Measurements from ENCODE around the gene PTCD1. TPM values are rescaled to one million over a fixed set of nuclear protein-coding genes. Genes with fewer than 3 reads are reported as not detected.

PTCD1 gene
- total and polyA plus RNA-seq, 2 of the 8 experiments (the other 6 are each of a cell fraction or from before 2014, with no cell fraction given): 7.5 to 7.6 TPM

DNA sequence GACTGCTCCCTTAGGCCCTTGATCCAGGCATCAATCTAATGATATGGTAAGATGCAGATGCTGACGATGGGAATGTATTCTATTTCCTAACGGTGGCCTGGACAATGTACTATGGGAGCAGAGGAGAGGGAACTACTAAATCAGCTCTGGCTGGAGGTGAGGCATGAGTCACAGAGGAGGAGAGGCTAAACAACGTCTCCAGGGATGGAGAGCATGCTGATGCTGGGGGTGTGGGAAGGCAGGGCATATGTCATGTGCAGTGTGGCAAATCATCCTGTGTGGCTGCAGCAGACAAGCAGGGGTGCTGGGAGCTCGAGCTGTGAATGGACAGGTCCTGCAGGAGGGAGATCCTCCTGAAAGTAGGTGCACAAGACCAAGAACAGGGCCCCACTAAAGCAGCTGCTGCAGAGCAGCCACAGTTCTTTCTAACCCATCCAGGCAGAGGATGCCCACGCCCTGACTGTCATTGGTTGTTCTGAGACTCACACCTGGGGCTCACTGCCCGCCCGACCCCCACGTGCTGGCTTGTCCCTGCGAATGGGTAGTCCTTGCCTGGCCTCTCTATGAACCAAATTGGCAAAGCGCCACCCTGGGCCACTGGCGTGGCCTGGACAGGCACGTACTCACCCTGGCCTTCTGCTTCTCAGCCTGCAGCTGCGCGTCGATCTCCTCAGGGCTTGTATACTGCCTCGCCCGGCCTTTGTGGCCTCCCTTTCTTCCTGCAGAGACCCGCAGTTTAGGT, 34.2 kb downstream of the PTCD1 start (continued):
- TF ChIP-seq, protein P1, sequence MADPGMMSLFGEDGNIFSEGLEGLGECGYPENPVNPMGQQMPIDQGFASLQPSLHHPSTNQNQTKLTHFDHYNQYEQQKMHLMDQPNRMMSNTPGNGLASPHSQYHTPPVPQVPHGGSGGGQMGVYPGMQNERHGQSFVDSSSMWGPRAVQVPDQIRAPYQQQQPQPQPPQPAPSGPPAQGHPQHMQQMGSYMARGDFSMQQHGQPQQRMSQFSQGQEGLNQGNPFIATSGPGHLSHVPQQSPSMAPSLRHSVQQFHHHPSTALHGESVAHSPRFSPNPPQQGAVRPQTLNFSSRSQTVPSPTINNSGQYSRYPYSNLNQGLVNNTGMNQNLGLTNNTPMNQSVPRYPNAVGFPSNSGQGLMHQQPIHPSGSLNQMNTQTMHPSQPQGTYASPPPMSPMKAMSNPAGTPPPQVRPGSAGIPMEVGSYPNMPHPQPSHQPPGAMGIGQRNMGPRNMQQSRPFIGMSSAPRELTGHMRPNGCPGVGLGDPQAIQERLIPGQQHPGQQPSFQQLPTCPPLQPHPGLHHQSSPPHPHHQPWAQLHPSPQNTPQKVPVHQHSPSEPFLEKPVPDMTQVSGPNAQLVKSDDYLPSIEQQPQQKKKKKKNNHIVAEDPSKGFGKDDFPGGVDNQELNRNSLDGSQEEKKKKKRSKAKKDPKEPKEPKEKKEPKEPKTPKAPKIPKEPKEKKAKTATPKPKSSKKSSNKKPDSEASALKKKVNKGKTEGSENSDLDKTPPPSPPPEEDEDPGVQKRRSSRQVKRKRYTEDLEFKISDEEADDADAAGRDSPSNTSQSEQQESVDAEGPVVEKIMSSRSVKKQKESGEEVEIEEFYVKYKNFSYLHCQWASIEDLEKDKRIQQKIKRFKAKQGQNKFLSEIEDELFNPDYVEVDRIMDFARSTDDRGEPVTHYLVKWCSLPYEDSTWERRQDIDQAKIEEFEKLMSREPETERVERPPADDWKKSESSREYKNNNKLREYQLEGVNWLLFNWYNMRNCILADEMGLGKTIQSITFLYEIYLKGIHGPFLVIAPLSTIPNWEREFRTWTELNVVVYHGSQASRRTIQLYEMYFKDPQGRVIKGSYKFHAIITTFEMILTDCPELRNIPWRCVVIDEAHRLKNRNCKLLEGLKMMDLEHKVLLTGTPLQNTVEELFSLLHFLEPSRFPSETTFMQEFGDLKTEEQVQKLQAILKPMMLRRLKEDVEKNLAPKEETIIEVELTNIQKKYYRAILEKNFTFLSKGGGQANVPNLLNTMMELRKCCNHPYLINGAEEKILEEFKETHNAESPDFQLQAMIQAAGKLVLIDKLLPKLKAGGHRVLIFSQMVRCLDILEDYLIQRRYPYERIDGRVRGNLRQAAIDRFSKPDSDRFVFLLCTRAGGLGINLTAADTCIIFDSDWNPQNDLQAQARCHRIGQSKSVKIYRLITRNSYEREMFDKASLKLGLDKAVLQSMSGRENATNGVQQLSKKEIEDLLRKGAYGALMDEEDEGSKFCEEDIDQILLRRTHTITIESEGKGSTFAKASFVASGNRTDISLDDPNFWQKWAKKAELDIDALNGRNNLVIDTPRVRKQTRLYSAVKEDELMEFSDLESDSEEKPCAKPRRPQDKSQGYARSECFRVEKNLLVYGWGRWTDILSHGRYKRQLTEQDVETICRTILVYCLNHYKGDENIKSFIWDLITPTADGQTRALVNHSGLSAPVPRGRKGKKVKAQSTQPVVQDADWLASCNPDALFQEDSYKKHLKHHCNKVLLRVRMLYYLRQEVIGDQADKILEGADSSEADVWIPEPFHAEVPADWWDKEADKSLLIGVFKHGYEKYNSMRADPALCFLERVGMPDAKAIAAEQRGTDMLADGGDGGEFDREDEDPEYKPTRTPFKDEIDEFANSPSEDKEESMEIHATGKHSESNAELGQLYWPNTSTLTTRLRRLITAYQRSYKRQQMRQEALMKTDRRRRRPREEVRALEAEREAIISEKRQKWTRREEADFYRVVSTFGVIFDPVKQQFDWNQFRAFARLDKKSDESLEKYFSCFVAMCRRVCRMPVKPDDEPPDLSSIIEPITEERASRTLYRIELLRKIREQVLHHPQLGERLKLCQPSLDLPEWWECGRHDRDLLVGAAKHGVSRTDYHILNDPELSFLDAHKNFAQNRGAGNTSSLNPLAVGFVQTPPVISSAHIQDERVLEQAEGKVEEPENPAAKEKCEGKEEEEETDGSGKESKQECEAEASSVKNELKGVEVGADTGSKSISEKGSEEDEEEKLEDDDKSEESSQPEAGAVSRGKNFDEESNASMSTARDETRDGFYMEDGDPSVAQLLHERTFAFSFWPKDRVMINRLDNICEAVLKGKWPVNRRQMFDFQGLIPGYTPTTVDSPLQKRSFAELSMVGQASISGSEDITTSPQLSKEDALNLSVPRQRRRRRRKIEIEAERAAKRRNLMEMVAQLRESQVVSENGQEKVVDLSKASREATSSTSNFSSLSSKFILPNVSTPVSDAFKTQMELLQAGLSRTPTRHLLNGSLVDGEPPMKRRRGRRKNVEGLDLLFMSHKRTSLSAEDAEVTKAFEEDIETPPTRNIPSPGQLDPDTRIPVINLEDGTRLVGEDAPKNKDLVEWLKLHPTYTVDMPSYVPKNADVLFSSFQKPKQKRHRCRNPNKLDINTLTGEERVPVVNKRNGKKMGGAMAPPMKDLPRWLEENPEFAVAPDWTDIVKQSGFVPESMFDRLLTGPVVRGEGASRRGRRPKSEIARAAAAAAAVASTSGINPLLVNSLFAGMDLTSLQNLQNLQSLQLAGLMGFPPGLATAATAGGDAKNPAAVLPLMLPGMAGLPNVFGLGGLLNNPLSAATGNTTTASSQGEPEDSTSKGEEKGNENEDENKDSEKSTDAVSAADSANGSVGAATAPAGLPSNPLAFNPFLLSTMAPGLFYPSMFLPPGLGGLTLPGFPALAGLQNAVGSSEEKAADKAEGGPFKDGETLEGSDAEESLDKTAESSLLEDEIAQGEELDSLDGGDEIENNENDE (IDR thresholded peaks at IDR 0.05; ENCODE audit: insufficient replicate concordance, low read length): no peak
- TF ChIP-seq RAD21 (IDR thresholded peaks at IDR 0.05 in 1 of 2, conservative IDR thresholded peaks at IDR 0.05 in 1 of 2; ENCODE audit: low read depth in 2 of 2, low read length in 2 of 2) (no peak), POLR2A (IDR thresholded peaks at IDR 0.05; ENCODE audit: control extremely low read depth in 1 of 2, low read depth in 2 of 2, low read length in 2 of 2) (no peak), JUND (IDR thresholded peaks at IDR 0.05; ENCODE audit: low read length) (no peak), CEBPB (IDR thresholded peaks at IDR 0.05; ENCODE audit: low read depth, low read length) (no peak), HDAC6 (IDR thresholded peaks at IDR 0.05; ENCODE audit: low read depth, low read length) (no peak), PHF8 (conservative IDR thresholded peaks at IDR 0.05; ENCODE audit: low read depth, low read length) (no peak), KDM5A (IDR thresholded peaks at IDR 0.05; ENCODE audit: low read length) (no peak), CHD1 (IDR thresholded peaks at IDR 0.05; ENCODE audit: low read depth, low read length) (no peak)
